HG02852 (cell line): Measurements from ENCODE around the gene CARD18.
"Not testable (repeated sequence)": the region's sequence is repeated elsewhere in the genome, so short reads cannot be mapped to it uniquely, and the experiment has no call there.

Experiments used
- ATAC-seq: cut with Tn5 transposase; IDR thresholded peaks from one replicate; pipeline ENCODE4 v1.9.1; 2021; ENCODE audit warnings: mild to moderate bottlenecking, moderate library complexity; ENCODE audit not compliant: unreplicated experiment

The CARD18 gene

GRCh38 chr11:105135883-105136282 is 3.7 kb downstream of the CARD18 start:
- ATAC-seq = no peak

DNA sequence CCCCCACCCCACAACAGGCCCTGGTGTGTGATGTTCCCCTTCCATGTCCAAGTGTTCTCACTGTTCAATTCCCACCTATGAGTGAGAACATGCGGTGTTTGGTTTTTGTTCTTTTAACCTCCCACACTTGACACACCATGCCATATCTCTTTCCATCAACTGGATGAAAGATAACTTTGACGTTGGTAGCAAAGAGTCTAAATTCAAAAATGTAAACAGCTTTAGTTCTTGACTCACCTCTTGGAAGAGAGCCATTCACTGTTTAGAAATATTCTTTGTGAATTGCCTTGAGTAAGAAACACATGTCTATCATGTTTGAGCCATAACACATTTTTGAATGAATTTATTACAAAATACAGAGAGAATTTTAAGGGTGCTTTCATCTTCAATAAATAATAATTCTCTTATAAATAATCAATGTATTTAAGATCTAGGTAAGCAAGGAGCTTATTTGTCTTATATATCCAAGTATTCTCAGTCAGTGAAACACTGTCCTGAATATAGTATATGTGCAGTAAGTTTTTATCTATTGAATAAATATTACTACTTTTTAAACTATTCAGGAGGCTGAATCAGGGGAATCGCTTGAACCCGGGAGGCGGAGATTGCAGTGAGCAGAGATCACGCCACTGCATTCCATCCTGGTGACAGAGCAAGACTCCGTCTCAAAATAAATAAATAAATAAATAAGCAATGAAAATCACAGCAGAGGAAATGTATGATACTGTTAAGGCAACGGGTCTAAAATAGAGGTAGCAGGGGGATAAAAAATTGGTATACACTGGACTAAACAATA is 6.7 kb downstream of the CARD18 start:
- ATAC-seq = no peak

- ATAC-seq = no peak
These were observed 9.3 kb downstream of the CARD18 start for GRCh38 chr11:105130189-105130813.

DNA sequence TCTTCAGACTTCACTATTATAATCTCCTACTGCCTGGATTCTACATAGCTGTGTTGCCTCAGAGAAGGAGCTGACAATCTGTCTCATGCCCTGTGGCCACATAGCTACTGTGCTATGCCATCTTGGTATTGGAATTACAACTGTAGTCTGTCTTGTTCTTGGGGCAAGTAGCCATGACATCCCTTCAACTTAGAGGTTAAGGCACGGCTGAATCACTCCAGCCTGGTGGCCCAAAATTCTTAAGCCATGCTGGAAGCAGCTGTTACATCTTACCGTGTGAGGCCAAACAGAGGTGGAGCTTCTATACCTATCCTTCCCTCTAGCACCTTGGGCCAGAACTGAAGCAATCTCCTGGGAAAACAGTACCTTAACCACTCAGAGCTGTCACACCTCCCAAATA is 14.8 kb downstream of the CARD18 start:
- ATAC-seq = no peak

- ATAC-seq = no peak
These were observed 28.2 kb downstream of the CARD18 start for GRCh38 chr11:105111145-105111944.

- no peak for ATAC-seq
These were observed 28.9 kb downstream of the CARD18 start for GRCh38 chr11:105110688-105111030.

DNA sequence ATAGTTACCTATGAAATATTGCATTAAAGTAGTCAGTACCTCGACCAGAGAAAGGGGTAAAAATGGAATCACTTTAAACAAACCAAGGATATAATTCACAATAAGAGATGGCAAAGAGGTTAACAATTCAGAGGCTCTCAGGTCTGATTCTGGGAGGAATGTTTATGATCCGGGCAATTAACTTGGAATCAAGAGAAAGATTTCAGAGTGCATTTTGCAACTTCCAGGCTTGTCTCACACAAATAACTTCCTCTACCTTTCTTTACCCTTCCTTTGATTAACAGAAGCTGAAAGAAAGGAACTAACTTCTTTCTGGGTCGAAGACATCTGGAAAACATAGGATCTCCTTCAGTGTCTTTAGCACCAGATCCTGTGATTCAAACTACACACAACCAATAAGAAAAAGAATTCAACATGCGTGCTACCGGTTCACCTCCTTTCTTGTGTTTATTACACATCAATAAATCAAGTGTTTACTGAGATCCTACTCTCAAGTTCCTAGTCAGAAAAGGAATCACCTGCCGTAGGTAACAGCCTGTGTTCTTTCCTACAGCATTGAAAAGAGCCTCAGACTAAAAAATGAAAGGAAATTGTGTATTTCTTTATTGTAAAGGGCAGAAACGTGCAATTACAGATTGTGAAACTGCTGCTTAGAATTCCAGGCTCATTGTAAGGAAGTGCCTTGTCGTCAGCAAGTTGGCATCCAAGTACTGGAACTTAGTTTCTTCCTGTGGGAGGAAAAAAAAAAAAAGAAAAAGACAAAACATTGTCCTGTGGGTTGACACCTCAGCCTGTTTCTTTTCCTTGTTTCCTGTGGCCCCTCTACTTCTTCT is 29.5 kb downstream of the CARD18 start:
- no peak for ATAC-seq

DNA sequence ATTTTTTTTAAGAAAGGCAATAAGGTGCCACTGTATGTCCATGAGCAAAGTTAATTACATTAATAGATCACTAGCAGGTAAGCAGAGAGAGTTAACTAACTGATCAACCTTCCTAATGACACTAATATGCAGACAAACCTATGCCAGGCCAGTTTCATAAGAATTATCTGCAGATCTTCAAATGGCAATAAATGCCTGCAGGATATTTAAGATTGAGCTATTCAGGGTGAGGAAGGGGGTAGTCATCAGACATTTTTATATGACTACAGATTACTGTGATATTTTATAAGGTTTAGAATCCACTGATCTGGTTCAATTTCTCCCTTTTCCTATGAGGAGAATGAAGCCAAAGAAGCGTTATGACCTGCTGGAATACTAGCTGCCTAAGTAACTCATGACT is 30.2 kb downstream of the CARD18 start:
- ATAC-seq = no peak

DNA sequence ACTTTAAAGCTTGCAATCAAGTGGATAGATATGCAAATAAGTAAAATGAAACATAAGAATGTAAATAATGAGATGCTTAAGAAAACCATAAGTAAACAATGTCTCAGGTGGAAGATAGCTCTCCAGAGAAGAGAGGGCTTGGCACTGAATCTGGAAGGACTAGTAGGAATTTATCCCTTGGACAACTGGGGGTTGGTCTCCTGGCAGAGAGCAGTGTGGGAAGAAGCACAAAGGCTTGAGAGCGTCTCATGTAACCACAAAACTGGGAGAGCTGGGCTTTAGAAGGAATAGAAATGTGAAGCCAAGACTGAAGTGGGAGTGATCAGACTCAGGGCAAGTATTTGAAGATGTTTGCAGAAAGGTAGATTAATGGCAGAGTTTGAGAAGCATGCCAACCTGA is 31.3 kb downstream of the CARD18 start:
- no peak for ATAC-seq

GRCh38 chr11:105107226-105107825 is 32.2 kb downstream of the CARD18 start:
- ATAC-seq = not testable (repeated sequence)

DNA sequence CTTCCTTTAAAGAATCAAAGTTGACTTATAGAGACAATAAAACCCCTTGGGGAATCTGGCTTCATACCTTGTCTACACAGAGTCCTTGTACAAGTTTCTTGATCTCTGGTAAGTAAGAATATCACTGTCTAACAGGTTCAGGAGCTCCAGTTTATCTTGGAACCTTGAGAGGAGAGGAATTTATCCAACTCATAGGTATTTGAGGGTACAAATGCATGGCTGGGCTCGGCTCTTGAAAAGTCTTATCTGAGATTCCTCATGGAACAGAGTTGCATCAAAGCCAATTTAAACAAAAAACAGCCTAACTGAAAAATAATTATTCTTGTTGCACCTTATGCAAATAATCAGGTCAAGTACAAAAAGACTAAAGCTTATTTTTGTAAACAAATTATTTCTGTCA is 33.4 kb downstream of the CARD18 start:
- no peak for ATAC-seq

DNA sequence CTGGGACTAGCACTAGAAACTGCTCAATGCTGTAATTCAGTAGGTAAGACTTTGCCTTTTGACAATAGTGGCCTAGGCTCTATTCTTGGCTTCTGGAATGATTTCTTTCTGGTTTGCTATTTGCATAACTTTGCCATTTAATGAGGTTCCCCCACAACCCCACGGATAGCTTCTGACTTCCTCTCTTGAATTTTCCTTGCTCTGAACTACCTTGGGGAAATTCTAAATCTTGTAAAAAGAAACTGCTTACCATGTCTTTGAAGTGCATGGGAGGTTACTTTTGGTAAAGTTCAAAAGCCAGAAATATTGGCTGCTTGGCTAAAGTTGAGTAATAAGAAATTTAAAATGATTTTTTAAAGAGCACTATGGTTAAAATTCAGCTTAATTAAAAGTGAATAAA is 35.3 kb downstream of the CARD18 start:
- ATAC-seq = no peak

DNA sequence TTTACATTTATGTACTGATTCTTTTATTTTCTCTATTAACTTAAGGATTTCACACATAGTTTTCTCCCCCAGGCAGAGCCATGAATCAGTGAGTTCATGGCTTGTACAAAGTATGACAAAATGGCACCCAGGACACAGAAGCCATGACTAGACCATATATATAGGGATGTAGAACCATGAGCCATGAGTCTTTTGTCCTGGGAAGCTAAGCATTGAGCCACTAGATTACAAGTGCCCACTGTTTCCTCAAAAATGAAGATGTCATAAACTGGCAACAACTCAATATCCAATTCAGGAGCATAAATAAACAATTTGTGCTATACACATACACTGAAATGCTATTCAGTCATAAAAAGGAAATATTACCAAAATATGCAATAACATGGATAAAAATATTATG is 36.2 kb downstream of the CARD18 start:
- no peak for ATAC-seq

- ATAC-seq = not testable (repeated sequence)
These were observed 37.4 kb downstream of the CARD18 start for GRCh38 chr11:105102079-105102581.

GRCh38 chr11:105100981-105101630 is 38.5 kb downstream of the CARD18 start:
- no peak for ATAC-seq

- ATAC-seq = no peak
These were observed 39.4 kb downstream of the CARD18 start for GRCh38 chr11:105100206-105100605.

GRCh38 chr11:105099594-105099993 is 40.0 kb downstream of the CARD18 start:
- ATAC-seq = not testable (repeated sequence)

DNA sequence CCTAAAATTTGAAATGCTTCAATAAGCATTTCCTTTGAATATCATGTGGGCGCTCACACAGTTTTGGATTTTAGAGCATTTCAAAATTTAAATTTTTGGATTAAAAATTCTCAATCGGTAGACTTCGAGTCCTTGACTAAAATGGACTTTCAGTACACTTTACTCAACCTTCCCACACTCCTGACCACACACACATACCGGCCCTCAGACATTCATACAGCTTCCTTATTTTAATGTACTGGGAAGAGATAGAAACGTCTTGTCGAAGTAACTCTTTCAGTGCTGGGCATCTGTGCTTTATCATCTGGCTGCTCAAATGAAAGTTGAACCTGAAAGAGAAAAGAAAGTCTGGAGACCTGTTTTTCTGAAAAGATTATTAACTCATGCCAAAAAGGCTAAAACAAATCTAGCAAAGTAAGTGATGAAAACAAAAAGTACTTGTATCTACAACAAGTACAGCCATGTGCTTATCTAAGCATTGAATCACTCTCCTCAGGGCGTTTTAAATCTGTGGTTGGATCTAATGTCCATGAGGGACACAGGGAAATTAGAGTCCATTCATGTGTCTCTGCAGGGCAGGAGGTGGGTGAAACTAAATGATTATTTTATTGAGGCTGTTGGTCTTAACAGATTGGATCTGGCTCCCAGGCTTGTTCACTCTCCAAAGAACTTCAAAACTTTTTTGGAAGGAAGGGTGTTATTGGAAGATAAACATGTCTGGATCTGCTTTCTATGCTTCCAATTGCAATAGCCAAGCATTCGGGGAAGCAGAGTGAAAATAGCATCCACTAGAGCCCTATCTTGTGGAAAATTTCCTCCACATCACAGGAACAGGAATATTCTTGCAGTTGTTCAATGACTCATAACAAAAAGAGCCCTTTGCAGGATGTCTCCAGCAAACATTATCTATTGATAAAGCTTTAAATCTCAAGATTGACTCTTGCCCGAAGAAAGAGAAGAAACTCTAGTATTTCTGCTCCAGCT is 47.0 kb downstream of the CARD18 start:
- no peak for ATAC-seq
